Measurements from ENCODE around the gene LZTS2.
A peak's percentile ranks its signal among the peaks of the same experiment; 100 is the strongest.

GRCh38 chr10:101029520-101030295 lies 30.1 kb downstream of the LZTS2 start:
- TF ChIP-seq CTCF (IDR thresholded peaks at IDR 0.05) (peak in 1 of 4 donors; percentile 2), POLR2A (IDR thresholded peaks at IDR 0.05) (no peak)

All from right lobe of liver (tissue), 4 donors.